HT1080 (cell line): ENCODE results near the gene FANCI. TPM values are rescaled to one million over a fixed set of nuclear protein-coding genes. Genes with fewer than 3 reads are reported as not detected.
A peak's percentile ranks its signal among the peaks of the same experiment; 100 is the strongest.

ENCODE experiments used
- DNase-seq: peaks from one replicate; pipeline ENCODE4 v3.0.0-alpha.2; 2015; ENCODE audit warnings: low read depth
- polyA plus RNA-seq, 2 experiments: library from polyadenylated mRNA; depleted of rRNA; stranded (reverse); fragments of >200 nt; gene quantifications; 2 replicates each; pipeline ENCODE4 v1.2.3, GENCODE V29; 2015
- total RNA-seq: library from RNA; depleted of rRNA; stranded (reverse); fragments of >200 nt; shearing (Covaris generic); gene quantifications from 2 replicates; pipeline ENCODE4 v1.2.3, GENCODE V29; 2014; rRNA removed

The FANCI gene
- total RNA-seq: 43.2 and 54.5 TPM in 2 replicates
- 25.3 and 29.1 TPM in 2 replicates for polyA plus RNA-seq (2015; cell fraction: cytosol; rRNA removed)
- polyA plus RNA-seq (2015; cell fraction: nucleus; rRNA removed): 88.3 and 193 TPM in 2 replicates

DNA sequence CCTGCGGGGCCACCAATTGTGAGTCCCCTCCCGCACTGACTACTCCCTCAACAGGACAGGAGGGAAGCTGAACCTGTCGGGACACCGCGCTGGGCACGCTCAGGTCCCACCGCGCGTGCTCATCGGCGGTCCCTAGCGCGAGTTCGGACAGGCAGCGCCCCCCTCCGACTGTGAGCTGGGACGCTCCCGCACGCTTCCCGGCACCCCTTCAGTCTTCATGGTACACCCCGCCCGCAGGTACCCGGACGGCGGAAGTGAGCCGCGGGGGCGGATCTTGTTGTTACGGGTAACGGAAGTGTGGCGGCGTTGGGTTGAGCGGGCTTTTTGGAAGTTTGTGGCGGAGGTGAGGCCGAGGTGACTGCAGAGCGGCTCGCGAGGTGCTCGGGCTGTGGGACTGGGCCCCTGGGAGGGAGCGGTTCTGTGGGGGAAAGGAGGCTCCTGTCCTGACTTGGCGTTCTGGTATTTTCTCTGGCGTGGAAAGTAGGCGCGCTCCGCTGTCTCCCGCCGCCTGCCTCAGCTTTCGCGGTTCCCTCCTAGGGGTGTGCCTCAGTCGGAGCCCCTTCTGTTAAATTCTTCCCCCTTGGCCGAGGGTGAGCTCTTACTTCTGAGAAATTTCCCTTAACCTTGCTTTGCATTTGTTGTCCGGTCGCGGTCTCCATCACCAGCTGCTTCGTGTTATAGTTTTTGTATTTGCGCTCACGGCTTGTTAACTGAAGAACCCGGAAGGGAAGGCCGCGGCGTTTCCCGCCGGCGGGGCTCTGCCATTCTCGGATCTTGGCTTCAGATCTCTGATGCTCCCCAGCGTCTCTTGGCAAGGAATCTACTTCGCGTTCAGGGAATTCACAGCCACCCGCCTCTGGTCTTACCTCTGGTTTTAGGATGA, at the start of gene FANCI:
Gene FANCI, plus strand, starts transcription at position 289 of the 883 bp plus-strand sequence. CDS start 3,669 bp downstream, outside the sequence.
- peak; percentile 91 for DNase-seq

DNA sequence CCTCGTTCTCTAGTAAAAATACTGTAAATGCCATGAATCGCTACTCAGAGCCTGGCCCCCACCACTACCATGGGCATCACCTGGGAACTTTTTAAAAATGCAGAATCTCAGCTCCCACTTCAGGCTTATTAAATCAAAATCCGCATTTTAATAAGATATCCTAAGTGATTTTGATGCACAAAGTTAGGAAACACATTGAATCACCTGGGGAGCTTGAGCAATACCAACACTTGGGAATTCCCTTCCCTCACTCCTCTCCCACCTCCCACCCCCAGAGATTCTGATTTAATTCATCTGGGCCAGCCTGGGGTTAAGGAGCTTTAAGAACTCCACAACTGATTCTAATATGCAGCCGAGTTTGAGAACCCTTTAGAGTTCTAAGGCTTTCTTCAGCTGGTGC, 49.2 kb upstream of the FANCI start:
- no peak for DNase-seq

DNA sequence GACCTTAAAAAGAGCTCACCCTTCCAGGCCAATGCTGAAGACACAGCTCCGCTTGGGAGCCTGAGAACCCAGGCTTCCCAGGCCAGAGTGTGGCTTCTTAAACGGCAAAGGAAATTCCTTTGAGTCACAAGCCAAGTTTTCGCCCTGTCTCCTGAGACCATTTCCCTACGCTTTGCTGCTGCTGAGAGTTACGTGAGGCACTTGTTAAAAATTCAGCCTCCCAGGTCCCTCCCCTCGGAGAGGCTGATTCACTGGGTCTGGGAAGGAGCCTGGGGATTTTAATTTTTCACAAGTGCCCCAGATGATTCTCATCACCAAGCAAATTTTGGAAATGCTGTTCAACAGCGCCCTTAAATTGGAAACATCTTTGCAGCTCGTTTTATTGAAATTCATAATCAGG, 47.9 kb upstream of the FANCI start:
- no peak for DNase-seq

DNA sequence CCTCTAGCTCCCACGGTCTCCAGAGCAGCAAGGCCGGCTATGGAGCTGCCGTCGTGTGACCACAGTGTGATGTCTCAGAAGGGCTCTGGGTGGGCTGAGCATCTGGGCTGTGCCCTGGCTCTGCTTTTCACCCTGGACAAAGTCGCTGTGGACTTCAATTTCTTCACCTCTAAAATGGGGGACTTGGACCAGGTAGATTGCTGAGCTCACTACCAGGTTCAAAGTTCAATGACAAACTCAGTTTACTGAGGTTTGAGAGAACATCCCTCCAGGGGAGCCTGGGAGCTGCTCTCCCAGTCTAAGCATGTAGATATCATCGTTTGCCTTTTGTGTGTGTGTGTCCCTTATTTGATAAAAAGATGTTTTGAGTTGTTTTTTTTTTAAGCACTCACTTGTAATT, 47.5 kb upstream of the FANCI start:
- no peak for DNase-seq

DNA sequence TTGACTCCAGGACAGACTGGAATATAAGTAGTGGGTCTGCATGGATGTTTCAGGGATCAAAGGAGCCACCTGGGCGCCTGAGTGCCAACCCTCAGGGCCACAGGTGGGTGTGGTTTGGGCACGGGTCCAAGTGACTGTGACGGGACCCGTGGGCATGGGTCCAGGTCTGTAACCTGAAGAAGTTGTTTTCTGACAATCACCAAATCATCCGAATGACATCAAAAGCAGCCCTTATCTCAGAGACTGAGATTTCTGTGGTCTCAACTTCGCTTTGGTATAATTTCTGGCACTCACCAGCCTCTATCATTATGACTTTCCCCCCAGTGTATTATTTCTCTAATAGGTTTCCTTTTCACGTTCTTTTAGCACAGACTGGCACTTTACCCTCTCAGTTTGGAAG, 46.8 kb upstream of the FANCI start:
- no peak for DNase-seq

DNA sequence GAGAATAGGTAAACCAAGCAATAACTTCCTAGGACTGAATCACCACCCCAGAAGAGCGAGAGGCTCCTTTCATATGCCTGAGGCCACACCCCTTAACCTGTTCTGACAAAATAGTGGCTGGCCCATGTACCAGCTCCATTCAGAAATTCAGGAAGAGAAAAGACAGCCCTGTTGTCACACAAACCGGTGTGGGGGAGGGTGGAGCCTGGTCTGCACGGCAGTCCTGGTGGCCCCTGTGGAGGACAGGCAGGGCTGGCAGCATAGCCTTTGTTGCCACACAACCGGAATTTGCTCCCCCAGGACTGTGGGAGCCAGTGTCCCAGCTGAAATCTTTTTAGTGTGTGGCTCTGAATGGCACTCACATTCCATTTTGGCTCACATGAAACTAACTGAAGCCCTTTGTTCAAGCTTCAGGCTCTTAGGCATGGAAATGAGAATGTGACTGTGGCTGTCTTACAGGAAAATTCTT, 46.2 kb upstream of the FANCI start:
- DNase-seq: no peak

DNA sequence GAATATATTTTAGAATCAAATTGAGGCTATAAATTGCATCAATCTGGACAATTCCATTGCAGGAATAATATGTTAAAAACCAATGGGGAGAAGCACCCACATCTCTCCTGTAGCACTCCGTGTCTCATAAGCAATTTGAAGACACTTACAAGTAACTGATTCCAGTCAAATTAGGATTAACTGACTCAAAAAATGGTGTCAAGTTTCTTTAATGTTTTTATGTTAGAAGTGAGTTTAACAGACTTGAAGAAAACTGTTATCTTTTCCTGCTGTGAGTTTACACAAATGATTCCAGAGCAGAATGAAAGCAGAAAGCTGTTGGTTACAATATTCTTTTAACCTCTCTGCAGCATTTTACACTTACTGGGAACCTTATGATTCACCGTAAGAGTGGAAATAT, 45.6 kb upstream of the FANCI start:
- DNase-seq: no peak

DNA sequence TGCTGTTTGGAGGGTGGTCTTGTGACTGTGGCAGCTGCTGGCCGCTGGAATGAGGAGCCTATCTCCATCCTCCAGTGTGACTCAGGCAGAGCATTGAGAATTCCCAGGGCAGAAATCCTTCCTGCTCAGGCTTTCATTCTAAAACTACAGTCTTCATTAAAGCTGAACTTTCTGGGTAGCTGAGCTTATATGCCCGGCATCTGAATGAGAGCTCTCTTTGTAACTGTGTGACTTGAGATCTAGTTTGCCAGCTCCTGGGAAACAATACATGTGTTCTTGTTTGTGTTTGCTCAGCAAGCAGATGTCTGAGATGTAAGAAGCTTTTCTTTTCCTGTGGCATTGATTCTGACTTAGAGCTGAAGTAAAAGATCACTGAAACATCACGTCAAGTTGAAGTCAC, 44.8 kb upstream of the FANCI start:
- DNase-seq: no peak

DNA sequence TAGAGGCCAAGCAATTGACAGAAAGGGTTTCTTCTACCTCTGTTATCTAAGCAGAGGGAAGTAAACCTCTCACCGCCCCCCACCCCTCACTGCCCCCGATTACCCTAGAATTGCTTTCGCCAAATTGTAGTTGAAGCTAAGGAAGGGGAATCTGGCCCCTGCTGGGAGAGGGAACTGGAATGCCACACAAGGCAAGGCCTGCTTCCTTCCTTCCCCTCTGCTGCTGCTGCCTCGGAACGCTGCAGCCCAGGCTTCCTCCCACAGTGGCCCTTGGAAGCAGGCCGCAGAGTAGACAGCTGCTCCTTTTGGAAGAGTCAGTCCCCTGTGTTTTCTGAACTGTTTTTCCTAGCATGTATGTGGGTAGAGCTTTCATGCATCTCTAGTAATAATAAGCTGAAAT, 44.0 kb upstream of the FANCI start:
- DNase-seq: no peak

DNA sequence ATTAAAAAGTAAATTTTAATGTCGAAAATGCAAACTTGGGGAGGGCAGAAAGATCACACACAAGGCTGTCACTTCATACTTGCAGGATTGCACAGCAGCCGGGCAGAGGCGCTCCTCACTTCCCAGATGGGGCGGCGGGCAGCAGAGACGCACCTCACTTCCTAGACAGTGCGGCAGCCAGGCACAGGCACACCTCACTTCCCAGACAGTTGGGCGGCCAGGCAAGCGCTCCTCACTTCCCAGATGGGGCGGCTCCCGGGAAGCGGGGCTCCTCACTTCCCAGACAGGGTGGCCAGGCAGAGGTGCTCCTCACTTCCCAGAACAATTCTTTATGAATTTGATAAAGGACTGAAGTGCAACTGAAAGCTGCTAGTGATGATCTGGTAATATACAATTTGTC, 43.6 kb upstream of the FANCI start:
- no peak for DNase-seq

DNA sequence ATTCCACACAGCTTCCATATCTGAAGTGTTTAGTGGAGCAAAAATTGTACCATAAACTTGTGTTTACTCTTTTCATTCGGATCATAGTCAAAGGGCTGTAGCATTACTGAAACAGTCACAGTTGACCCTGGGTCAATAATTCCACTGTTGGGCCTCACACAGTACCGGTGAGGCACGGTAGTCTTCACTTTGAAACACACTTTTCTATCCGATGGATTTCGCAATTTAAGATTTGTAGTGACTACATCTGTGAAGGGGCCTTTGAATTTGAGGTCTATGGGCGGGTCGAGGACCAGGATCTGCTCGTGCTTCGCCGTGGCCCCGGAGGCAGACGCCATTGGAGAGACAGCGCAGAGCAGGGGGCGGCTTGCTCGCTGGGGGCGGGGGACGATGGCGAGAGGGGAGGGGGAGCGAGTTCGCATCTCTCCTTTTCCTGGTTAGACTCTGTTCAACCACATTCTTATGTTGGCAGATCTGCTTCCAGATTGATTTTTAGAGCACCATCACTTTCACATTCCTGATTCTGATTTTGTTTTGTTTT, 42.2 kb upstream of the FANCI start:
- no peak for DNase-seq

DNA sequence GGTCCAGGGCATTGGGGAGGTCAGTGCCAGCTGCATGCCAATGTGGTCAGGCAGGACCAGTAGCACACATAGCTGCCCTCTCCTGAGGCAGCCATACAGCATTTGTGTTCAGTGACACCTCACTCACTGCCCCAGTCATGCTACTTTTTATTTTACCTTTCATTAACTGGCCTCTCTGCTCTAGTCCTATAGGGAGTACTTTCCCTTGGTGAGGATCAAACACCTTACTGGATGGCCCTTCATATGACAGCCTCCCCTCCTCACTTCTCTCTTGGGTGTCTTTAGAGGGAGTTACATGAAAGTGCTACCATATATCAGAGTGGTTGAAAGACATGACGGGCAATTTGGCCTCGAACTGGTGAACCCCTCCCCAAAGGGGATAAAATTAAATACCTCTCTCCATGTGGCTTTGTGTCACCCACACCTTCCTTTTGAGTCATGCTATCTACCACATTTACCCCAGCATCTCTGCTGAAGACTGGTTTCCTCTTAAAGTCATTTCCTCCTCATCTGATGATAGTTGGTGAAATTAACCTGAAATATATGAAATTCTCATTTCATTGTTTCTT, 40.0 kb upstream of the FANCI start:
- peak; percentile 23 for DNase-seq

DNA sequence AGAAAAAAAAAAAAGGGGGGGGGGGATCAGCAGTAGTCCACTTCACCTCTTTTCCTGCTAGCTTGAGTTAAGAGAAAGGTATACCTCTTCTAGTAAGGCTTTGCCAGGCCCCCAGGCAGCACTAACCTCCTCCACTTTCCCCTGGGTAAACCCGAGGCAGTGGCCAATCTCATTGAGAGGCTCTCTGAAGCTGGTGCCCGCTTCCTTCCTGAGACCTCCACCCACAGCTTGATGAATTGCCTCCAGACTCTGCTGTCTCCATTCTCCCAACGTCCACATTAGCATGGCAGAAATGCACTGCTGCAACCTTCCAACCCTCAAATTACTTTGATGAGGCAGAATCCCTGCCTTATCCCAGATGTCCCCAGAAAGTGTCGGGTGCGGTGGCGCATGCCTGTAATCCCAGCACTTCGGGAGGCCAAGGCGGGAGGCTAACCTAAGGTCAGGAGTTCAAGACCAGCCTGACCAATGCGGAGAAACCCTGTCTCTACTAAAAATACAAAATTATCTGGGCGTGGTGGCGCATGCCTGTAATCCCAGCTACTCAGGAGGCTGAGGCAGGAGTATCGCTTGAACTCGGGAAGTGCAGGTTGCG, 37.7 kb upstream of the FANCI start:
- DNase-seq: no peak

DNA sequence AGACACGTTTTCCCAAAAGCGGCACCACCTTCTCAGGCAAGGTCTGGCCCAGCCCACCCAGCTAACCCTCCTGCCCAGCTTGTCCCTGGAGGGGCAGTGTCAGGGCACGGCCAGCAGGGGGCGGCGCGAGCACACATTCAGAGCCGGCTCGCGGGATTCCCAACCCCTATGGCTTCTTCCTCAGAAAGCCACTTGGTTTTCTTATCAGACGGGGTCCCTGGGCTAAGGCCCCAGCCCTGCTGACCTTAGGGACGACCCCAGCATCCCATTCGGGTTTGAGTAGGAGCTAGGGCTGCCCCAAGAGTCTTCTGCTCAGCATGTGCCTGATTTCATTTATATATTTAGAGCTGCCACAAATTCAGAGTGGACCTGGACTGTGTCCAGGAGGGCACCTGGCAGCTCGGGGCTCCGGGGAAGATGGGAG, 36.9 kb upstream of the FANCI start:
- DNase-seq: peak; percentile 74

DNA sequence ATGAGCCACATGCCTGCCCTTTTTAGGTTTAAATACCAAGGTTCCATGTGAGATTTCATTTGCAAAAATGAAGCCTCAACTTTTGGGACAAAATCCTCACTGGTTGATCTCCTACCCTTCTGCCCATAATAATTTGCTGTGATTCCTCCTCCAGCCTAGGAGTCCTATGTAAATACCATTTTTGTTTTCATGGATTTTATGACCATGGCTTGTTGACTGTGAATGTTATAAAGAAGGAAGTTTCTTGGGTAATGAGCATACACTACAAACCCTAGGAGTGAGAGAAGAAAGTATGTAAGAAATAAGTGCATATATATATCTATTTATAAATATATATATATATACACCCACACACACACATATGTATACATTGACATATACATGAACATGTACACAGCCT, 35.5 kb upstream of the FANCI start:
- no peak for DNase-seq

DNA sequence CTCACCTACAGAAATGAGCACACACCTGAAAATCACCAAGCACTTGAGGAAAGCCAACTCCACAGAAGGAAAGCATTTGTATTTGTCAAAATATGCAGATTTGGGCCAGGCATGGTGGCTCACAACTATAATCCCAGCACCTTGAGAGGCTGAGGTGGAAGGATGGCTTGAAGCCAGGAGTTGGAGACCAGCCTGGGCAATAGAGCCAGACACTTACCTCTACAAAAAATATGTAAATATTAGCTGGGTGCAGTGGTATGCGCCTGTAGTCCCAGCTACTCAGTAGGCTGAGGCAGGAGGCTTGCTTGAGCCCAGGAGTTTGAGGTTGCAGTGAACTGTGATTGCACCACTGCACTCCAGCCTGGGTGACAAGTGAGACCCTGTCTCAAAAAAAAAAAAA, 34.7 kb upstream of the FANCI start:
- DNase-seq: no peak

DNA sequence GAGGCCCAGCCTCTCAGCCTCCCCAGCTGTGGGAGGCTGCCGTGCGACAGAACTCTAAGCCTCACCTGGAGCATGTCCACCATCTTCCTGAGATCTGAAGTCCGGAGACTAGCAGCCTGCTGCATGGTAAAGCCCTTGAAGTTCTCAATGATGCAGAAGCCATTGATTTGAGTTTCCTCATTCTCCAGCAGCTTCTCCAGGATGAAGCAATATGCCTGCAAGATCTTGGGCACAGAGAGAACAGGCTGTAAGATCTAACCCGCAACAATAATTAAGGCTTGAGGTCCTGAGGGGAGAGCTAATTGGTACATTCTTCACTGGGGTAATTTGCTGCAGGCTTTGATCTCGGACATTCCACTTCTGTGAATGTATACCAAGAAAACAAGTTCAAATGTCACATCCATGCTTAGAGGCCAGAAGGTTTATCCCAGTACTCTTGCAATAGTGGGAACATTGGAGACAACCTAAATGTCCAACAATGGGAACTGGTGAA, 32.1 kb upstream of the FANCI start:
- no peak for DNase-seq

DNA sequence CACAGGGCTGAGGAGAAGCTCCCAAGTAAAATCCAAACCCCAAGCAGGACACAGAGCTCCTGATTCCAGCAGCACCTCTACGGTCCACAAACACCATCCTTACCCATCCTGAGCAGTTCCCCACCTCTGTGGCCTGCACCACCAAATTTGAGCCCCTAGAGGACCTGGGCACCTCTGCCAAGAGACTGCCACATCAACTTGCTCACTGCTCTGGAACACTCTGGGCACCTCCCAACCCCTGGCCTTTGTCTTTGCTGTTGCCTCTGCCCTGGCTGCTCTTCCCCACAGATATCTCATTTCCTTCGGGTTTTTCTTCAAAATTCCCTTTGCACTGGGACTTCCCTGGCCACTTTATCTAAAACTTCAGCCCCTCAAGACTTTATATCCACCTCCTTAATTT, 28.2 kb upstream of the FANCI start:
- DNase-seq: no peak

DNA sequence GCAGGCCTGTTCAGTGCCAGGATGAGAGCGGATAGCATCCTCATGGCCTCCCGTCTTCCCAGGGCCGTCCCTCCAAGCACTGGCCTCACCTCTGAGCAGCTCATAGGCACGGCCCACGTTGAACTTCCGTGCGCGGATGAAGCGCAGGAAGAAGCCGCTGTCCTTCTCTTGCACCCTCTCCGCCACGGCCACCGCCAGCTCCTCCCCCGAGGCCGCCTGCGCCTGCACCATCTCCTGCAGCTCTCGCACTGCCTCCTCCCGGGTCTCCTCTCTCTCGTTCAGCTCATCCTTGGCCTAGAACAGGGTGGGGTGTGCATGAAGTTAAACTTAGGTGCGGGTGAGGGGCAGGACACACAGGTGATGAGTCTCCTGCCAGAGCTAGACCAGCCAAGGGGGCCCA, 26.7 kb upstream of the FANCI start:
- DNase-seq: no peak

DNA sequence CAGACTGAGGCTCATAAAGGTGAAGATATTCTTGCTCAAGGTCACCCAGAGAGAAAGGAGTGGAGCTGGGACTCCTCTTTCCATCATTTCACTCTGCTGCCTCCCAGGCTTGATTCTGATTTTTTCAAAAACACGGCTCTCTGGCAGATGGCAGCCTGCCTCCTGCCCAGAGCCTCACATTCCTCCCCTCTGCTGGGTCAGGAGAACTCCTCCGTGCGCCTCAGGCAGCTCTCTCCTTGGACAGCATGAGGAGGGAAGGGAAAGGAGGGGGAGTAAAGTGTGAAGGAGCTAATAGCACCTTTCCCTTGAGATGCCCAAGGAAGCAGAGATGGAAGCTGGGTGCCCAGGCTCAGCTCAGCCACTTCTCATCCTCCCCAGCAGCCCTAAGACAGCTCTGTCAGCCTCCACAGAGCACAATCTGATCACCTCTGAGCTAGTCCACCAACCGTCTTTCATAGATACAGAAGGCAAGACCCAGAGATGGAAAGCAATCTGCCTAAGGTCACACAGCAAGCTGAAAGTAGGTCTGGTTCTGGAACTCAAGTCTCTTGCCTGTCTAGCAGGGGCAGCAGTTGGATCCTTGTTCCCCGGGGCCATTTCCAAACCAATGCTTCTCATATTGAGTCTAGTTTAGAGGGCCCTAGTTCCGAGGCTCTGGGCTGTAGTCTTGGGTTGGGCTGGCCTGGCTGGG, 25.9 kb upstream of the FANCI start:
- no peak for DNase-seq

DNA sequence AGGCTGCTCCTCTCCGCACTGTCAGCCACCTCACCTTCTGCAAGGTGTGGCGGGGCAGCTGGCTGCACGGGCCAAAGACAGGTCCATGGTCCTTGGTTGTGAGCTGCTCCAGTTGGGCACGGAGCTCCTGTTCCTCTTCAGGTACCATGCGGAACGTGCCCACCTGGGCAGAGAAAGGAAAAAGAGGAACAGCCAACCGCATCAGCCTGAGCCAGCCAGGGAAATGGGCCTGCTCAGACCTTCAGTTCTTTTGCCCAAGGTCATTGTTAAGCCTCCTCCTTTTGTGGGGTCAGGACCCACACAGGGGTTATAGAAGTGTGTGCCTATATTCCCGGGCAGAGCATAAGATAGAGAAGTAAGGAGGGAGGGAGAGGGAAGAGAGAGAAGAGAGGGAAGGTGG, 25.2 kb upstream of the FANCI start:
- DNase-seq: no peak
